WTC11 (cell line): Measurements from ENCODE around the gene KCNA1.

ENCODE experiments used
- TF ChIP-seq, protein P1 (sequence below): fragments of 250-450 bp; sonication (Bioruptor Pico); IDR thresholded peaks from 2 replicates; pipeline ENCODE4 v2.1.2; 2022; ENCODE audit warnings: mild to moderate bottlenecking, moderate library complexity
- TF ChIP-seq, protein P2 (sequence below): fragments of 200-600 bp; IDR thresholded peaks from 2 replicates; pipeline ENCODE4 v1.8.0; 2022; ENCODE audit warnings: antibody characterized with exemption
- TF ChIP-seq, protein P3 (sequence below): sonication (generic); formaldehyde crosslinking; IDR thresholded peaks from 2 replicates; pipeline ENCODE4 v1.8.0; 2022; ENCODE audit warnings: missing genetic modification reagents

DNA sequence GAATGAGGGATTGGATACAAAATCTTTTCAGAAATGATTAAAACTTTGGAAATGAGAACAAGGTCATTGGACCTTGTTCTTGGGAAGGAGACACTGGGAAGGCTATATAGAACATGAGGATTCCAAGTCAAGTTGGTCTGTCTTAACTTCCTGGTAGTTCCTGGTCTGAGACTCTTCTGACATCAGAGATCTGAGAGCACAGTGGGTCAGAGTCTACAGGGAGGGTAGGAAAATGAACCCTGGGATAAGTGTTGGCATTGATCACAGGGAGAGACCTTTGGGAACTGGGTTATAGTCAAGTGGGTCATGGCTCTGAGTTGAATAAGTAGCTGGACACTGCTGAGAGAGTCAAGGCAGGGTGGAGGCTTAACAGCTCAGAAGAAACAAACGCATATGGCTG lies 17.3 kb upstream of the KCNA1 start:
- TF ChIP-seq, protein P1, sequence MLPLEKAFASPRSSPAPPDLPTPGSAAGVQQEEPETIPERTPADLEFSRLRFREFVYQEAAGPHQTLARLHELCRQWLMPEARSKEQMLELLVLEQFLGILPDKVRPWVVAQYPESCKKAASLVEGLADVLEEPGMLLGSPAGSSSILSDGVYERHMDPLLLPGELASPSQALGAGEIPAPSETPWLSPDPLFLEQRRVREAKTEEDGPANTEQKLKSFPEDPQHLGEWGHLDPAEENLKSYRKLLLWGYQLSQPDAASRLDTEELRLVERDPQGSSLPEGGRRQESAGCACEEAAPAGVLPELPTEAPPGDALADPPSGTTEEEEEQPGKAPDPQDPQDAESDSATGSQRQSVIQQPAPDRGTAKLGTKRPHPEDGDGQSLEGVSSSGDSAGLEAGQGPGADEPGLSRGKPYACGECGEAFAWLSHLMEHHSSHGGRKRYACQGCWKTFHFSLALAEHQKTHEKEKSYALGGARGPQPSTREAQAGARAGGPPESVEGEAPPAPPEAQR = no peak
- TF ChIP-seq, protein P2, sequence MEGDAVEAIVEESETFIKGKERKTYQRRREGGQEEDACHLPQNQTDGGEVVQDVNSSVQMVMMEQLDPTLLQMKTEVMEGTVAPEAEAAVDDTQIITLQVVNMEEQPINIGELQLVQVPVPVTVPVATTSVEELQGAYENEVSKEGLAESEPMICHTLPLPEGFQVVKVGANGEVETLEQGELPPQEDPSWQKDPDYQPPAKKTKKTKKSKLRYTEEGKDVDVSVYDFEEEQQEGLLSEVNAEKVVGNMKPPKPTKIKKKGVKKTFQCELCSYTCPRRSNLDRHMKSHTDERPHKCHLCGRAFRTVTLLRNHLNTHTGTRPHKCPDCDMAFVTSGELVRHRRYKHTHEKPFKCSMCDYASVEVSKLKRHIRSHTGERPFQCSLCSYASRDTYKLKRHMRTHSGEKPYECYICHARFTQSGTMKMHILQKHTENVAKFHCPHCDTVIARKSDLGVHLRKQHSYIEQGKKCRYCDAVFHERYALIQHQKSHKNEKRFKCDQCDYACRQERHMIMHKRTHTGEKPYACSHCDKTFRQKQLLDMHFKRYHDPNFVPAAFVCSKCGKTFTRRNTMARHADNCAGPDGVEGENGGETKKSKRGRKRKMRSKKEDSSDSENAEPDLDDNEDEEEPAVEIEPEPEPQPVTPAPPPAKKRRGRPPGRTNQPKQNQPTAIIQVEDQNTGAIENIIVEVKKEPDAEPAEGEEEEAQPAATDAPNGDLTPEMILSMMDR = no peak
- TF ChIP-seq, protein P3, sequence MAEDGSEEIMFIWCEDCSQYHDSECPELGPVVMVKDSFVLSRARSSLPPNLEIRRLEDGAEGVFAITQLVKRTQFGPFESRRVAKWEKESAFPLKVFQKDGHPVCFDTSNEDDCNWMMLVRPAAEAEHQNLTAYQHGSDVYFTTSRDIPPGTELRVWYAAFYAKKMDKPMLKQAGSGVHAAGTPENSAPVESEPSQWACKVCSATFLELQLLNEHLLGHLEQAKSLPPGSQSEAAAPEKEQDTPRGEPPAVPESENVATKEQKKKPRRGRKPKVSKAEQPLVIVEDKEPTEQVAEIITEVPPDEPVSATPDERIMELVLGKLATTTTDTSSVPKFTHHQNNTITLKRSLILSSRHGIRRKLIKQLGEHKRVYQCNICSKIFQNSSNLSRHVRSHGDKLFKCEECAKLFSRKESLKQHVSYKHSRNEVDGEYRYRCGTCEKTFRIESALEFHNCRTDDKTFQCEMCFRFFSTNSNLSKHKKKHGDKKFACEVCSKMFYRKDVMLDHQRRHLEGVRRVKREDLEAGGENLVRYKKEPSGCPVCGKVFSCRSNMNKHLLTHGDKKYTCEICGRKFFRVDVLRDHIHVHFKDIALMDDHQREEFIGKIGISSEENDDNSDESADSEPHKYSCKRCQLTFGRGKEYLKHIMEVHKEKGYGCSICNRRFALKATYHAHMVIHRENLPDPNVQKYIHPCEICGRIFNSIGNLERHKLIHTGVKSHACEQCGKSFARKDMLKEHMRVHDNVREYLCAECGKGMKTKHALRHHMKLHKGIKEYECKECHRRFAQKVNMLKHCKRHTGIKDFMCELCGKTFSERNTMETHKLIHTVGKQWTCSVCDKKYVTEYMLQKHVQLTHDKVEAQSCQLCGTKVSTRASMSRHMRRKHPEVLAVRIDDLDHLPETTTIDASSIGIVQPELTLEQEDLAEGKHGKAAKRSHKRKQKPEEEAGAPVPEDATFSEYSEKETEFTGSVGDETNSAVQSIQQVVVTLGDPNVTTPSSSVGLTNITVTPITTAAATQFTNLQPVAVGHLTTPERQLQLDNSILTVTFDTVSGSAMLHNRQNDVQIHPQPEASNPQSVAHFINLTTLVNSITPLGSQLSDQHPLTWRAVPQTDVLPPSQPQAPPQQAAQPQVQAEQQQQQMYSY = no peak
